HEK293 (cell line): ENCODE measurements around the gene MTMR4.
A peak's percentile ranks its signal among the peaks of the same experiment; 100 is the strongest.

Experiments used
- CTCF ChIA-PET: fragments of 350-600 bp; formaldehyde crosslinking; extraction: SDS; loops from one replicate; lab custom pipeline; 2021; ENCODE audit warnings: antibody characterized with exemption; lab: Yijun Ruan, JAX
- POLR2A ChIA-PET: fragments of 300-600 bp; formaldehyde crosslinking; extraction: SDS; loops from one replicate; lab custom pipeline; 2020; ENCODE audit warnings: antibody characterized with exemption, inconsistent platforms; lab: Yijun Ruan, JAX
- H3K27ac ChIP-seq: fragments of 200-500 bp; sonication (Bioruptor generic); 2 replicates; pipeline ENCODE4 v1.5.1; 2014; ENCODE audit warnings: low read depth, low read length, control low read depth, inconsistent platforms; ENCODE audit errors: extremely low read depth
- H3K36me3 ChIP-seq, 2 experiments: fragments of 200-500 bp in 1 of 2; sonication (Bioruptor generic) in 1 of 2; 1 replicate in 1 of 2; 2 replicates in 1 of 2; pipeline ENCODE4 v1.5.1; 2014 to 2017; ENCODE audit warnings: inconsistent platforms in 2 of 2, low read length in 2 of 2; ENCODE audit not compliant: control insufficient read depth in 2 of 2, insufficient read depth in 1 of 2
- H3K4me1 ChIP-seq: fragments of 200-500 bp; sonication (Bioruptor generic); 2 replicates; pipeline ENCODE4 v1.5.1; 2014; ENCODE audit warnings: mild to moderate bottlenecking, low read length, inconsistent platforms; ENCODE audit not compliant: control insufficient read depth, insufficient read depth
- H3K4me3 ChIP-seq: 2 replicates; pipeline ENCODE4 v1.5.1; 2011; ENCODE audit warnings: low read depth, mild to moderate bottlenecking, control low read depth, low read length, moderate library complexity
- H3K9me3 ChIP-seq: fragments of 200-500 bp; sonication (Bioruptor generic); 2 replicates; pipeline ENCODE4 v1.5.1; 2014; ENCODE audit warnings: low read depth, low read length, inconsistent platforms; ENCODE audit not compliant: control insufficient read depth, insufficient read depth
- KLF10 ChIP-seq: fragments of 450-650 bp; IDR thresholded peaks from 2 replicates; pipeline ENCODE4 v1.5.1; 2018; ENCODE audit warnings: missing biosample characterization, mild to moderate bottlenecking, missing genetic modification characterization
- PRDM1 ChIP-seq: fragments of 450-650 bp; formaldehyde crosslinking; IDR thresholded peaks from 2 replicates; pipeline ENCODE4; 2016; ENCODE audit warnings: missing biosample characterization, missing genetic modification characterization
- RBAK ChIP-seq: fragments of 450-650 bp; formaldehyde crosslinking; IDR thresholded peaks from 2 replicates; pipeline ENCODE4 v1.5.1; 2016; ENCODE audit warnings: missing biosample characterization, missing genetic modification characterization
- SP7 ChIP-seq: fragments of 450-650 bp; formaldehyde crosslinking; IDR thresholded peaks from 2 replicates; pipeline ENCODE4 v1.5.1; 2016; ENCODE audit warnings: missing biosample characterization, missing genetic modification characterization
- ZBTB11 ChIP-seq: fragments of 450-650 bp; formaldehyde crosslinking; conservative IDR thresholded peaks from 2 replicates; pipeline ENCODE4 v1.5.1; 2016; ENCODE audit warnings: low read depth, missing biosample characterization, missing genetic modification characterization
- ZBTB20 ChIP-seq: fragments of 450-650 bp; formaldehyde crosslinking; IDR thresholded peaks from 2 replicates; pipeline ENCODE4 v1.5.1; 2016; ENCODE audit warnings: missing biosample characterization, missing genetic modification characterization
- ZBTB6 ChIP-seq: fragments of 450-650 bp; formaldehyde crosslinking; IDR thresholded peaks from 2 replicates; pipeline ENCODE4 v1.5.1; 2017; ENCODE audit warnings: missing biosample characterization, missing genetic modification characterization
- ZFHX2 ChIP-seq: fragments of 450-650 bp; formaldehyde crosslinking; conservative IDR thresholded peaks from 2 replicates; pipeline ENCODE4 v1.5.1; 2016; ENCODE audit warnings: missing biosample characterization, missing genetic modification characterization
- ZNF121 ChIP-seq: fragments of 450-650 bp; formaldehyde crosslinking; IDR thresholded peaks from 2 replicates; pipeline ENCODE4 v1.5.1; 2016; ENCODE audit warnings: missing biosample characterization, missing genetic modification characterization
- ZNF132 ChIP-seq: fragments of 450-650 bp; formaldehyde crosslinking; IDR thresholded peaks from 2 replicates; pipeline ENCODE4 v1.5.1; 2017; ENCODE audit warnings: missing biosample characterization, missing genetic modification characterization, borderline replicate concordance
- ZNF211 ChIP-seq: fragments of 450-650 bp; formaldehyde crosslinking; IDR thresholded peaks from 2 replicates; pipeline ENCODE4 v1.5.1; 2016; ENCODE audit warnings: low read depth, missing biosample characterization, missing genetic modification characterization
- ZNF404 ChIP-seq: fragments of 450-650 bp; formaldehyde crosslinking; IDR thresholded peaks from 2 replicates; pipeline ENCODE4 v1.5.1; 2017; ENCODE audit warnings: missing biosample characterization, missing genetic modification characterization
- ZNF426 ChIP-seq: fragments of 450-650 bp; formaldehyde crosslinking; IDR thresholded peaks from 2 replicates; pipeline ENCODE4 v1.5.1; 2017; ENCODE audit warnings: missing biosample characterization, missing genetic modification characterization, mild to moderate bottlenecking, inconsistent platforms, moderate library complexity
- ZNF433 ChIP-seq: fragments of 450-650 bp; formaldehyde crosslinking; IDR thresholded peaks from 2 replicates; pipeline ENCODE4 v1.5.1; 2016; ENCODE audit warnings: missing biosample characterization, missing genetic modification characterization, low read depth
- ZNF488 ChIP-seq: fragments of 450-650 bp; formaldehyde crosslinking; IDR thresholded peaks from 2 replicates; pipeline ENCODE4 v1.5.1; 2016; ENCODE audit warnings: missing biosample characterization, missing genetic modification characterization
- ZNF529 ChIP-seq: fragments of 450-650 bp; formaldehyde crosslinking; IDR thresholded peaks from 2 replicates; pipeline ENCODE4 v1.5.1; 2017; ENCODE audit warnings: missing genetic modification characterization, missing biosample characterization; ENCODE audit not compliant: insufficient replicate concordance
- ZNF555 ChIP-seq: fragments of 450-650 bp; formaldehyde crosslinking; conservative IDR thresholded peaks from 2 replicates; pipeline ENCODE4 v1.5.1; 2017; ENCODE audit warnings: missing biosample characterization, mild to moderate bottlenecking, missing genetic modification characterization, inconsistent platforms
- ZNF571 ChIP-seq: fragments of 450-650 bp; formaldehyde crosslinking; IDR thresholded peaks from 2 replicates; pipeline ENCODE4 v1.5.0; 2017; ENCODE audit warnings: missing biosample characterization, missing genetic modification characterization
- ZNF600 ChIP-seq: fragments of 450-650 bp; formaldehyde crosslinking; IDR thresholded peaks from 2 replicates; pipeline ENCODE4 v1.5.1; 2016; ENCODE audit warnings: missing biosample characterization, missing genetic modification characterization
- ZNF624 ChIP-seq: fragments of 450-650 bp; formaldehyde crosslinking; IDR thresholded peaks from 2 replicates; pipeline ENCODE4 v1.5.1; 2017; ENCODE audit warnings: missing biosample characterization, missing genetic modification characterization
- ZNF626 ChIP-seq: fragments of 450-650 bp; sonication (Bioruptor Pico); formaldehyde crosslinking; IDR thresholded peaks from 2 replicates; pipeline ENCODE4 v1.5.1; 2018; ENCODE audit warnings: missing biosample characterization, missing genetic modification characterization, inconsistent platforms
- ZNF670 ChIP-seq: fragments of 450-650 bp; formaldehyde crosslinking; IDR thresholded peaks from 2 replicates; pipeline ENCODE4 v1.5.1; 2016; ENCODE audit warnings: missing biosample characterization, missing genetic modification characterization, low read depth
- TF ChIP-seq, protein P1 (sequence below): fragments of 450-650 bp; formaldehyde crosslinking; IDR thresholded peaks from 2 replicates; pipeline ENCODE4 v1.5.1; 2016; ENCODE audit warnings: missing biosample characterization, missing genetic modification characterization

The MTMR4 gene

GRCh38 chr17:58536542-58536941, 22.1 kb upstream of the MTMR4 start:
- H3K9me3 ChIP-seq, result no peaks in the 10 kb centered on the region
- CTCF ChIA-PET, result interaction anchor here (0.7 to 2.3 kb wide), 5 partner anchors 18 to 297 kb away, joined by 3 to 8 read pairs (median 4); no protein-coding TSS in a partner anchor
- H3K36me3 ChIP-seq, result no peaks in the 10 kb centered on the region
- H3K4me3 ChIP-seq, result no peak overlapping the region
- H3K27ac ChIP-seq, result no peak overlapping the region
- TF ChIP-seq ZFHX2 (tag by site-specific recombination) (0 out of 2 replicates have a peak, but pooled peaks have one; percentile 11), ZBTB20 (no peak)
- H3K4me1 ChIP-seq, result no peaks in the 10 kb centered on the region
- POLR2A ChIA-PET, result interaction anchor here (0.5 to 0.6 kb wide), 2 partner anchors 47 to 107 kb away, joined by 3 to 4 read pairs; no protein-coding TSS in a partner anchor

GRCh38 chr17:58535431-58535830, 21.0 kb upstream of the MTMR4 start:
- H3K4me3 ChIP-seq, result no peak overlapping the region
- H3K27ac ChIP-seq, result no peak overlapping the region
- H3K4me1 ChIP-seq, result no peaks in the 10 kb centered on the region
- CTCF ChIA-PET, result interaction anchor here (0.6 to 2.3 kb wide), 4 partner anchors 17 to 53 kb away, joined by 3 to 8 read pairs (median 3); no protein-coding TSS in a partner anchor
- no peaks in the 10 kb centered on the region for H3K36me3 ChIP-seq
- POLR2A ChIA-PET, result interaction anchor here (1.0 kb wide), 1 partner anchor 96 kb away, joined by 7 read pairs; no protein-coding TSS in a partner anchor
- TF ChIP-seq ZBTB6 (tag by site-specific recombination), result no peak
- TF ChIP-seq ZNF529, result no peak
- no peak for TF ChIP-seq RBAK (tag by site-specific recombination)
- TF ChIP-seq ZNF132 (tag by site-specific recombination), result no peak
- H3K9me3 ChIP-seq, result no peaks in the 10 kb centered on the region

GRCh38 chr17:58534901-58535421, 20.5 kb upstream of the MTMR4 start:
- Histone ChIP-seq H3K4me3 (no peak overlapping the region), H3K9me3 (no peaks in the 10 kb centered on the region), H3K36me3 (no peaks in the 10 kb centered on the region), H3K27ac (no peak overlapping the region), H3K4me1 (no peaks in the 10 kb centered on the region)
- POLR2A ChIA-PET, result interaction anchor here (1.0 kb wide), 1 partner anchor 97 kb away, joined by 7 read pairs; no protein-coding TSS in a partner anchor
- CTCF ChIA-PET, result interaction anchor here (0.6 to 2.3 kb wide), 5 partner anchors 16 to 53 kb away, joined by 3 to 10 read pairs (median 3); no protein-coding TSS in a partner anchor
- TF ChIP-seq ZFHX2 (tag by site-specific recombination), result no peak
- TF ChIP-seq SP7, result no peak
- TF ChIP-seq ZBTB11 (tag by site-specific recombination), result no peak
- TF ChIP-seq, protein P1, sequence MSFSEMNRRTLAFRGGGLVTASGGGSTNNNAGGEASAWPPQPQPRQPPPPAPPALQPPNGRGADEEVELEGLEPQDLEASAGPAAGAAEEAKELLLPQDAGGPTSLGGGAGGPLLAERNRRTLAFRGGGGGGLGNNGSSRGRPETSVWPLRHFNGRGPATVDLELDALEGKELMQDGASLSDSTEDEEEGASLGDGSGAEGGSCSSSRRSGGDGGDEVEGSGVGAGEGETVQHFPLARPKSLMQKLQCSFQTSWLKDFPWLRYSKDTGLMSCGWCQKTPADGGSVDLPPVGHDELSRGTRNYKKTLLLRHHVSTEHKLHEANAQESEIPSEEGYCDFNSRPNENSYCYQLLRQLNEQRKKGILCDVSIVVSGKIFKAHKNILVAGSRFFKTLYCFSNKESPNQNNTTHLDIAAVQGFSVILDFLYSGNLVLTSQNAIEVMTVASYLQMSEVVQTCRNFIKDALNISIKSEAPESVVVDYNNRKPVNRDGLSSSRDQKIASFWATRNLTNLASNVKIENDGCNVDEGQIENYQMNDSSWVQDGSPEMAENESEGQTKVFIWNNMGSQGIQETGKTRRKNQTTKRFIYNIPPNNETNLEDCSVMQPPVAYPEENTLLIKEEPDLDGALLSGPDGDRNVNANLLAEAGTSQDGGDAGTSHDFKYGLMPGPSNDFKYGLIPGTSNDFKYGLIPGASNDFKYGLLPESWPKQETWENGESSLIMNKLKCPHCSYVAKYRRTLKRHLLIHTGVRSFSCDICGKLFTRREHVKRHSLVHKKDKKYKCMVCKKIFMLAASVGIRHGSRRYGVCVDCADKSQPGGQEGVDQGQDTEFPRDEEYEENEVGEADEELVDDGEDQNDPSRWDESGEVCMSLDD, result no peak
- no peak for TF ChIP-seq ZNF600
- no peak for TF ChIP-seq ZNF211 (tag by site-specific recombination)
- no peak for TF ChIP-seq KLF10 (tag by site-specific recombination)
- no peak for TF ChIP-seq ZNF626 (tag by site-specific recombination)
- no peak for TF ChIP-seq ZNF571
- no peak for TF ChIP-seq PRDM1 (tag by site-specific recombination)
- no peak for TF ChIP-seq ZNF624 (tag by site-specific recombination)
- no peak for TF ChIP-seq ZNF426
- TF ChIP-seq ZNF121 (tag by site-specific recombination), result no peak
- TF ChIP-seq ZNF670 (tag by site-specific recombination), result no peak
- TF ChIP-seq ZNF433, result no peak
- TF ChIP-seq ZNF404 (tag by site-specific recombination), result no peak
- no peak for TF ChIP-seq ZNF555 (tag by site-specific recombination)
- no peak for TF ChIP-seq ZNF488
